ENCODE results near the gene NFIB.

NFIB gene

GRCh38 chr9:14068690-14069089 is 245.3 kb downstream of the NFIB start:
- no peak for DNase-seq (ENCODE audit: low spot score)

- DNase-seq (ENCODE audit: low spot score): no peak
Observed at GRCh38 chr9:14066831-14067230, 247.1 kb downstream of the NFIB start.

GRCh38 chr9:14066032-14066431 is 247.9 kb downstream of the NFIB start:
- DNase-seq (ENCODE audit: low spot score): no peak

- DNase-seq (ENCODE audit: low spot score): no peak
Observed at GRCh38 chr9:14064940-14065339, 249.0 kb downstream of the NFIB start.

GRCh38 chr9:14063756-14064155 is 250.2 kb downstream of the NFIB start:
- DNase-seq (ENCODE audit: low spot score): no peak

- no peak for DNase-seq (ENCODE audit: low spot score)
Observed at GRCh38 chr9:14062586-14063221, 251.2 kb downstream of the NFIB start.

GRCh38 chr9:14061936-14062585 is 251.9 kb downstream of the NFIB start:
- no peak for DNase-seq (ENCODE audit: low spot score)

GRCh38 chr9:14058325-14058688 is 255.6 kb downstream of the NFIB start:
- no peak for DNase-seq (ENCODE audit: low spot score)

- DNase-seq (ENCODE audit: low spot score): no peak
Observed at GRCh38 chr9:14057368-14058324, 256.3 kb downstream of the NFIB start.

DNA sequence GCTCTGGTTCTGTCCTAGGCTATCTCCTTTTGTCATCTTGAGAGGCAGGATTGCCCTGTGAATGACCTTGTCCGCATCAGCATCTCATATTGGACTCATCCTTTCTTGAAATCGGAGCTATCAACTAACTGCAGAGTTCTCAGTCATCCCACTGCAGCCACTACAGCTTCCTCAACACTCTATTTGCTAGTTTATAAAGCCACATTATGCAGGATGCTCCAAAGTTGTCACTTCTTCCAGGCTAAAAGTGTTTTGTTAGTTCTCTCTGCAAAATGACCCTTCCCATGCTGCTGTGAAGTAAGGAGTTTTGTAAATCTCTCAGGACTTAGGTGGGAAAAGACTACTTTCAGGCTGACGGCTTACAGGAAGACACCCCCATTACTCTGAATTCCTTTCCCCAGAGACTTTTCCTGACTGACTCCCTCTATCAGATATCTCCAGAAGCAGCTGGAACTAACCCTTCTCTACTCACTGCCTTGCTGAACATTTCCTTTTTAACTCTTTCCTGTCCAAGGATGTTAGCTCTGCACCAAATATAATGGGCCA is 257.6 kb downstream of the NFIB start:
- DNase-seq (ENCODE audit: low spot score): no peak

DNA sequence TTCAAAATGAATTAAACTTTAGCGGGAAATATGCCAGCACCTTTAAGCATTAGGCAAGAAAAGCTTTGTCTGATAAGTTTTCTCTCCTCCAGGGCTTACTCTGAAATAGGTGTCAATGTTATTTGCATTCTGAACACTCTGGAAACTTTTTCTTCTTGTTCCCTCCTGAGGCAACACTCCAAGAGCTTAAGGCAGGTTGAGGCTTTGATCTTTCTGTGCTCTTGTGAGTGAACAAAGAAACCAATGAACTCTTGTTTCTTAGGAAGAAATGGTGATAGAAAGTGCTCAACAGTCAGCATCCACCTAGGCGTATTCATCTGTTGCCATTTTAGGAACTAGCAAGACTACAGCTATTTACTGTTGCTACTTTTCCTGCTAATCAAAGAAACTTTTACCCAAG is 259.8 kb downstream of the NFIB start:
- no peak for DNase-seq (ENCODE audit: low spot score)

- no peak for DNase-seq (ENCODE audit: low spot score)
Observed at GRCh38 chr9:14052359-14052758, 261.6 kb downstream of the NFIB start.

- no peak for DNase-seq (ENCODE audit: low spot score)
Observed at GRCh38 chr9:14051419-14051818, 262.5 kb downstream of the NFIB start.

DNA sequence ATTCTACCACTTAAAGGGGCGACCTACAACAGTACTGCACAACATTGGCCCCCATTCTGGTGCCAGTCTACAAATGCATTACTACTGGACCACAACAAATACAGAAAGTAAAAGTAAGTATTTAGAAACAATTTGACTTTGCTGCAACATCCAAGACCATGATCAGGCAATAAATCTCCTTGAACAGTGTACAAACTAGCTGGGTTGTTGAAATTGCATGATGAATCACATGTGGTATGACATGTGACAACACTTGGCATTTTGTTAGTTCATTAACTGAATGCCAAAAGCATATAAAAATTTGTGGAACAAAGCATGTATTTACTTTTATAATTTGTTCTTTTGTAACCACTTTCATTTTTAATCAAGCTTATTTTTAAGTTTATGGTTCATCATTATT is 270.5 kb downstream of the NFIB start:
- no peak for DNase-seq (ENCODE audit: low spot score)

DNA sequence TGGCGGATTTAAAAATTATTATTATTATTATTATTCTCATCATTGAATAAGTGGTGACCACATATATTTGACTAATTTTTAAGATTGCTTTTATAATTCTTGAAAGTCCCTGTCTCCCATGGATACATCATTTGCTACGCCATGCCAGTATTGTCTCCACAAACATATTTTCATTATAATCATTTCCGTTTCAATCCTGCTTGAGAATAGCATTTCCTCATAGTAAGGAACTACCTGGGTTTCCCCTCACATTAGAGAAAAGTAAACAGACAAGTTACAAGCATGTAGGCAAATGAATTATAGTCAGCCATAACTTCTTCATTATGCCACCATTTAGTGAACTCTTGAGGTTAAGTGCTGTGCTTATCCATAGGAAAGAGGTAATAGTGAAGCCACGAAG is 276.6 kb downstream of the NFIB start:
- DNase-seq (ENCODE audit: low spot score): no peak

- no peak for DNase-seq (ENCODE audit: low spot score)
Observed at GRCh38 chr9:14033067-14033466, 280.9 kb downstream of the NFIB start.

All from activated CD4-positive, alpha-beta T cell treated with anti-CD3 and anti-CD28 coated beads, Interleukin-2, Interleukin-4, amounts not matched to agents 100 ng/mL and 50 ng/mL, durations not matched to agents 16 hours and 8 hours (primary cell).